ENCODE data around the gene NR3C2. TPM values are rescaled to one million over a fixed set of nuclear protein-coding genes. Genes with fewer than 3 reads are reported as not detected.

NR3C2 gene
- polyA plus RNA-seq, 1 of the 3 experiments (the other 2 are of a cell fraction), result 0.02 TPM

GRCh38 chr4:148261848-148262247 lies 180.4 kb downstream of the NR3C2 start:
- Histone ChIP-seq H3K9me2 (no peaks in the 10 kb centered on the region), H3F3A (replicated peaks; ENCODE audit: insufficient read depth) (no peaks in the 10 kb centered on the region), H3K4me1 (ENCODE audit: control insufficient read depth in 1 of 2, insufficient read depth in 2 of 2, low read depth in 1 of 2, low read length in 1 of 2) (no peaks in the 10 kb centered on the region), H3K36me3 (replicated peaks in 1 of 2; ENCODE audit: control insufficient read depth in 1 of 2, insufficient read depth in 2 of 2, low read length in 1 of 2) (no peaks in the 10 kb centered on the region), H3K4me3 (ENCODE audit: low read depth in 2 of 2, low read length in 1 of 2) (no peak overlapping the region), H3K27ac (ENCODE audit: low read depth in 2 of 2, low read length in 1 of 2) (no peak overlapping the region), H3K9me3 (no peaks in the 10 kb centered on the region), H3K27me3 (ENCODE audit: insufficient read depth) (no peaks in the 10 kb centered on the region; the same call in 1 of the 2 replicates), H3K9ac (no peak overlapping the region), H3K4me2 (no peak overlapping the region), H3K79me2 (ENCODE audit: insufficient read depth) (no peaks in the 10 kb centered on the region), H4K20me1 (ENCODE audit: insufficient read depth) (no peaks in the 10 kb centered on the region), H2AFZ (ENCODE audit: low read depth) (no peak overlapping the region)
- POLR2A ChIA-PET, result no interaction called here
- WGBS (ENCODE audit: low lambda C conversion rate), result 29% methylated on average over 4 of the region's 4 CpGs
- DNase-seq, result no peak
- CTCF ChIA-PET, result no interaction called here
- TF ChIP-seq SIN3A (IDR thresholded peaks at IDR 0.05; ENCODE audit: borderline replicate concordance, low read depth, low read length), result no peak
- no peak for TF ChIP-seq RAD21 (IDR thresholded peaks at IDR 0.05; ENCODE audit: low read length)
- TF ChIP-seq FOSL2 (IDR thresholded peaks at IDR 0.05; ENCODE audit: borderline replicate concordance, low read depth), result no peak
- no peak for TF ChIP-seq IRF3 (IDR thresholded peaks at IDR 0.05; ENCODE audit: low read depth, low read length)
- TF ChIP-seq, protein P1, sequence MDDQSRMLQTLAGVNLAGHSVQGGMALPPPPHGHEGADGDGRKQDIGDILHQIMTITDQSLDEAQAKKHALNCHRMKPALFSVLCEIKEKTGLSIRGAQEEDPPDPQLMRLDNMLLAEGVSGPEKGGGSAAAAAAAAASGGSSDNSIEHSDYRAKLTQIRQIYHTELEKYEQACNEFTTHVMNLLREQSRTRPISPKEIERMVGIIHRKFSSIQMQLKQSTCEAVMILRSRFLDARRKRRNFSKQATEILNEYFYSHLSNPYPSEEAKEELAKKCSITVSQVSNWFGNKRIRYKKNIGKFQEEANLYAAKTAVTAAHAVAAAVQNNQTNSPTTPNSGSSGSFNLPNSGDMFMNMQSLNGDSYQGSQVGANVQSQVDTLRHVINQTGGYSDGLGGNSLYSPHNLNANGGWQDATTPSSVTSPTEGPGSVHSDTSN (IDR thresholded peaks at IDR 0.05), result no peak
- TF ChIP-seq, protein P2, sequence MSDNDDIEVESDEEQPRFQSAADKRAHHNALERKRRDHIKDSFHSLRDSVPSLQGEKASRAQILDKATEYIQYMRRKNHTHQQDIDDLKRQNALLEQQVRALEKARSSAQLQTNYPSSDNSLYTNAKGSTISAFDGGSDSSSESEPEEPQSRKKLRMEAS (IDR thresholded peaks at IDR 0.05; ENCODE audit: low read depth), result no peak
- no peak for TF ChIP-seq TAF1 (IDR thresholded peaks at IDR 0.05; ENCODE audit: borderline replicate concordance, low read depth, low read length)
- no peak for TF ChIP-seq NFIC (IDR thresholded peaks at IDR 0.05; ENCODE audit: borderline replicate concordance)
- no peak for TF ChIP-seq EZH2phosphoT487 (IDR thresholded peaks at IDR 0.05; ENCODE audit: borderline replicate concordance, low read depth)
- TF ChIP-seq FOXJ3 (CRISPR knock-in tag; IDR thresholded peaks at IDR 0.05), result no peak
- TF ChIP-seq ZBTB33 (IDR thresholded peaks at IDR 0.05; ENCODE audit: borderline replicate concordance, low read depth), result no peak
- no peak for TF ChIP-seq USF2 (IDR thresholded peaks at IDR 0.05; ENCODE audit: borderline replicate concordance, low read depth, low read length)

Measured in SK-N-SH (cell line).